Body of pancreas (tissue), 4 donors: Measurements from ENCODE around the gene REPIN1. TPM values are rescaled to one million over a fixed set of nuclear protein-coding genes. Genes with fewer than 3 reads are reported as not detected.

ENCODE experiments used
- ATAC-seq: fragments of 150-250 bp; one replicate; pipeline ENCODE4 v1.9.1; 2016
- DNase-seq, 4 donors: peaks; one replicate each; pipeline ENCODE4 v3.0.0-alpha.2; 2019
- H3K27ac ChIP-seq, 4 donors: fragments of 200-600 bp; sonication (generic); 1 replicate in 3 of 4; 2 replicates in 1 of 4; pipeline versions ENCODE4 v1.5.1 to v1.6.1; 2016 to 2019; ENCODE audit warnings: mild to moderate bottlenecking in 1 of 4, mixed read lengths in 1 of 4, moderate library complexity in 1 of 4
- H3K27me3 ChIP-seq, 2 donors: fragments of 200-600 bp; sonication (generic); one replicate each; pipeline ENCODE4 v1.6.0; 2016; ENCODE audit warnings: mild to moderate bottlenecking in 1 of 2
- H3K36me3 ChIP-seq, 2 donors: fragments of 200-600 bp; sonication (generic); replicated peaks in 1 of 2; 2 replicates each; pipeline ENCODE4 v1.5.1; 2016; ENCODE audit warnings: low read depth in 2 of 2; ENCODE audit not compliant: insufficient read depth in 1 of 2
- H3K4me1 ChIP-seq: fragments of 200-600 bp; sonication (generic); one replicate; pipeline ENCODE4 v1.6.0; 2016
- H3K4me3 ChIP-seq, 2 donors: fragments of 200-600 bp; sonication (generic); 1 replicate in 1 of 2; 2 replicates in 1 of 2; pipeline ENCODE4 v1.5.1; 2016 to 2019
- H3K9me3 ChIP-seq, 3 donors: fragments of 200-600 bp; sonication (generic); 1 replicate in 2 of 3; 2 replicates in 1 of 3; pipeline ENCODE4 v1.5.1; 2016
- CTCF ChIP-seq, 7 experiments: fragments of 450-650 bp in 4 of 7; fragments of 200-600 bp in 3 of 7; sonication (generic) in 3 of 7; IDR thresholded peaks; one replicate each; pipeline ENCODE4 v1.5.1; 2016 to 2019; ENCODE audit warnings: antibody characterized with exemption in 7 of 7
- POLR2A ChIP-seq, 3 donors: fragments of 450-650 bp; IDR thresholded peaks; one replicate each; pipeline ENCODE4 v1.6.1; 2016; ENCODE audit warnings: antibody characterized with exemption in 3 of 3, mild to moderate bottlenecking in 2 of 3
- WGBS, 2 donors: methylation state at CpG; one replicate each; pipeline ENCODE4 v1.1.5; 2017; 5-methylcytosine and 5-hydroxymethylcytosine counted together
- intact Hi-C: fragments of 100-400 bp; cut with DNase I; formaldehyde crosslinking; loops from one replicate; pipeline ENCODE4 v1.15.1; 2023
- total RNA-seq, 2 donors: library from RNA; depleted of rRNA; stranded (reverse); fragments of >200 nt; gene quantifications; one replicate each; pipeline ENCODE4 v1.1.0, GENCODE V29; 2016

The REPIN1 gene
- total RNA-seq, 2 donors from 2014 or later, result 77.0 to 117 TPM

- no peak overlapping the region for H3K4me3 ChIP-seq
- no peaks in the 10 kb centered on the region for H3K36me3 ChIP-seq
- TF ChIP-seq CTCF (IDR thresholded peaks at IDR 0.05) (no peak), POLR2A (IDR thresholded peaks at IDR 0.05) (no peak)
- no peaks in the 10 kb centered on the region for H3K9me3 ChIP-seq
- H3K4me1 ChIP-seq, result peaks cover 11% of the 10 kb centered on the region
- 61 to 63% methylated on average over 5 of the region's 5 CpGs for WGBS, 2 donors
- no peak for ATAC-seq
- no peak overlapping the region for H3K27ac ChIP-seq
- no peaks in the 10 kb centered on the region for H3K27me3 ChIP-seq
- no peak for DNase-seq
- intact Hi-C loops, result no loop called here
These were observed 8.1 kb upstream of the REPIN1 start for GRCh38 chr7:150360363-150361058.

- no peak overlapping the region for H3K4me3 ChIP-seq
- no peaks in the 10 kb centered on the region for H3K27me3 ChIP-seq
- no peak for ATAC-seq
- H3K27ac ChIP-seq, result no peak overlapping the region
- H3K9me3 ChIP-seq, result no peaks in the 10 kb centered on the region
- H3K36me3 ChIP-seq, result no peaks in the 10 kb centered on the region
- no peak for TF ChIP-seq CTCF (IDR thresholded peaks at IDR 0.05)
- no peak for TF ChIP-seq POLR2A (IDR thresholded peaks at IDR 0.05)
- no peak for DNase-seq
- WGBS, 2 donors, result 80 to 87% methylated on average over 7 of the region's 7 CpGs
- intact Hi-C loops, result no loop called here
- peaks cover 2% of the 10 kb centered on the region for H3K4me1 ChIP-seq
These were observed 7.2 kb upstream of the REPIN1 start for GRCh38 chr7:150361402-150361801.

- WGBS, 2 donors, result 81 to 83% methylated on average over 18 of the region's 18 CpGs
- no peak for DNase-seq
- peaks cover 2% of the 10 kb centered on the region for H3K4me1 ChIP-seq
- TF ChIP-seq POLR2A (IDR thresholded peaks at IDR 0.05), result no peak
- TF ChIP-seq CTCF (IDR thresholded peaks at IDR 0.05), result no peak
- intact Hi-C loops, result no loop called here
- no peaks in the 10 kb centered on the region for H3K9me3 ChIP-seq
- no peak overlapping the region for H3K4me3 ChIP-seq
- no peak for ATAC-seq
- no peaks in the 10 kb centered on the region for H3K36me3 ChIP-seq
- H3K27me3 ChIP-seq, result no peaks in the 10 kb centered on the region
- H3K27ac ChIP-seq, result no peak overlapping the region
These were observed 6.6 kb upstream of the REPIN1 start for GRCh38 chr7:150361807-150362621.

GRCh38 chr7:150363370-150363769 lies 5.3 kb upstream of the REPIN1 start:
- no peak for TF ChIP-seq POLR2A (IDR thresholded peaks at IDR 0.05)
- no peak for TF ChIP-seq CTCF (IDR thresholded peaks at IDR 0.05)
- ATAC-seq (no peak), DNase-seq (no peak)
- no peaks in the 10 kb centered on the region for H3K36me3 ChIP-seq
- H3K4me3 ChIP-seq, result no peak overlapping the region
- H3K27me3 ChIP-seq, result no peaks in the 10 kb centered on the region
- H3K9me3 ChIP-seq, result no peaks in the 10 kb centered on the region
- peaks cover 16% of the 10 kb centered on the region for H3K4me1 ChIP-seq
- intact Hi-C loops, result no loop called here
- H3K27ac ChIP-seq, result no peak overlapping the region
- 81 to 85% methylated on average over 4 of the region's 4 CpGs for WGBS, 2 donors
